Measurements from ENCODE around the gene EAF1.
"Not testable (repeated sequence)": the region's sequence is repeated elsewhere in the genome, so short reads cannot be mapped to it uniquely, and the experiment has no call there.

The EAF1 gene

GRCh38 chr3:15452156-15452555 lies 24.8 kb downstream of the EAF1 start:
- DNase-seq (ENCODE audit: low spot score) = no peak

- DNase-seq (ENCODE audit: low spot score) = no peak
Observed at GRCh38 chr3:15452961-15453360, 25.6 kb downstream of the EAF1 start.

- no peak for DNase-seq (ENCODE audit: low spot score)
Observed at GRCh38 chr3:15453501-15453900, 26.1 kb downstream of the EAF1 start.

GRCh38 chr3:15453991-15454625 lies 26.7 kb downstream of the EAF1 start:
- DNase-seq (ENCODE audit: low spot score) = no peak

- DNase-seq (ENCODE audit: low spot score) = no peak
Observed at GRCh38 chr3:15454965-15455364, 27.6 kb downstream of the EAF1 start.

GRCh38 chr3:15455756-15456155 lies 28.4 kb downstream of the EAF1 start:
- DNase-seq (ENCODE audit: low spot score) = no peak

GRCh38 chr3:15456321-15456720 lies 28.9 kb downstream of the EAF1 start:
- DNase-seq (ENCODE audit: low spot score) = no peak

- not testable (repeated sequence) for DNase-seq (ENCODE audit: low spot score)
Observed at GRCh38 chr3:15456915-15457314, 29.5 kb downstream of the EAF1 start.

GRCh38 chr3:15458212-15458780 lies 30.9 kb downstream of the EAF1 start:
- no peak for DNase-seq (ENCODE audit: low spot score)

GRCh38 chr3:15460891-15461531 lies 33.6 kb downstream of the EAF1 start:
- DNase-seq (ENCODE audit: low spot score) = no peak

GRCh38 chr3:15462451-15462850 lies 35.1 kb downstream of the EAF1 start:
- DNase-seq (ENCODE audit: low spot score) = no peak

- DNase-seq (ENCODE audit: low spot score) = no peak
Observed at GRCh38 chr3:15465876-15466585, 38.6 kb downstream of the EAF1 start.

GRCh38 chr3:15467227-15468181 lies 40.1 kb downstream of the EAF1 start:
- DNase-seq (ENCODE audit: low spot score) = no peak

- DNase-seq (ENCODE audit: low spot score) = no peak
Observed at GRCh38 chr3:15470261-15470660, 42.9 kb downstream of the EAF1 start.

- no peak for DNase-seq (ENCODE audit: low spot score)
Observed at GRCh38 chr3:15470849-15471248, 43.5 kb downstream of the EAF1 start.

- no peak for DNase-seq (ENCODE audit: low spot score)
Observed at GRCh38 chr3:15471861-15472260, 44.5 kb downstream of the EAF1 start.

GRCh38 chr3:15475161-15475560 lies 47.8 kb downstream of the EAF1 start:
- no peak for DNase-seq (ENCODE audit: low spot score)

GRCh38 chr3:15476378-15476777 lies 49.0 kb downstream of the EAF1 start:
- DNase-seq (ENCODE audit: low spot score) = no peak

- no peak for DNase-seq (ENCODE audit: low spot score)
Observed at GRCh38 chr3:15477951-15478639, 50.7 kb downstream of the EAF1 start.

- DNase-seq (ENCODE audit: low spot score) = no peak
Observed at GRCh38 chr3:15478640-15478979, 51.2 kb downstream of the EAF1 start.

All from AG08396 (cell line).